ENCODE results near the gene C1orf21.
A peak's percentile ranks its signal among the peaks of the same experiment; 100 is the strongest.

Gene C1orf21

DNA sequence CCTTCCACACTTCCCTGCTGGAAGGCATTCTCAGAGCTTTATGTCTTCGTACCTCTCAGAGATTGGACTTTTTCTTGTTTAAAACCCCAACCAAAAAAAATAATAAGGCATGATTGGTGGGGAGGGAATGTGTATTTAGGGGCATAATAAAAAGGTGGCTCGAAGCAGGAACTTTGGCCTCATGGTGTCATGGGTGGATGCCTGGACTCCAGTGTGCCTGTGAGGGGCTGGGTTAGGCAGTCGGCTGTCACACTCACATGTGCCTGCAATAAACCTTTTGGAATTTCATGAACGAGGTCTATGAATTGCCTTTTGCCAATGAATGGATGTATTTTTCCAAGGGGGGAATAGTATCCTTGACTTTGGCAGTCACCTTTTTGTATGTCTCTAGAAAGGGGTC lies 236.6 kb downstream of the C1orf21 start:
- no peak for TF ChIP-seq CTCF (IDR thresholded peaks at IDR 0.05; ENCODE audit: insufficient read depth, low read depth, low read length, missing control alignments)
- no peak for DNase-seq (ENCODE audit: low read depth)
- H3K4me3 ChIP-seq (ENCODE audit: low read length): no peak overlapping the region

DNA sequence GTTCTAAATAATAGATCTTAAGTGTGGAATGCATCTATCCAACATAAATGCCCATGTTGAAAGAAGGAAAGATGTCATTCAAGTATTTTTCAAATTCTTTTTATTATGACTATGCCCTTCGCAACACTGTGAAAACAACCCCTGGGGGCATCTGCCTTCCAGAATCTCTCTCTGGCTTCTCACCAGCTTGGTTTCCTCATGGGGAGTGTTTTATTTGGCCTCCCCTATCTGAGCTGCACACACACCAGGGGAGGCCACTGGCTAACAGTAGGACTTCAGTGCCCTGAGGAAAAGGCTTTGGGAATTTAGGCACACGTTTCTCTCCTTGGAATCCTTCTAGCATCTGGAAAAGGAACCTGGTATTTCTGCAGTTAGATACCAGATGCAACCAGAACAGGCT lies 237.2 kb downstream of the C1orf21 start:
- TF ChIP-seq CTCF (IDR thresholded peaks at IDR 0.05; ENCODE audit: insufficient read depth, low read depth, low read length, missing control alignments): no peak
- DNase-seq (ENCODE audit: low read depth): peak; percentile 77
- H3K4me3 ChIP-seq (ENCODE audit: low read length): no peak overlapping the region

- DNase-seq (ENCODE audit: low read depth): peak; percentile 73
- no peak for TF ChIP-seq CTCF (IDR thresholded peaks at IDR 0.05; ENCODE audit: insufficient read depth, low read depth, low read length, missing control alignments)
- H3K4me3 ChIP-seq (ENCODE audit: low read length): no peak overlapping the region
Measured at GRCh38 chr1:184624626-184625025, 237.8 kb downstream of the C1orf21 start.

- no peak overlapping the region for H3K4me3 ChIP-seq (ENCODE audit: low read length)
- no peak for TF ChIP-seq CTCF (IDR thresholded peaks at IDR 0.05; ENCODE audit: insufficient read depth, low read depth, low read length, missing control alignments)
Measured at GRCh38 chr1:184625271-184625670, 238.4 kb downstream of the C1orf21 start.

GRCh38 chr1:184626076-184627006 lies 239.5 kb downstream of the C1orf21 start:
- no peak for TF ChIP-seq CTCF (IDR thresholded peaks at IDR 0.05; ENCODE audit: insufficient read depth, low read depth, low read length, missing control alignments)
- no peak for DNase-seq (ENCODE audit: low read depth)
- no peak overlapping the region for H3K4me3 ChIP-seq (ENCODE audit: low read length)

More at GRCh38 chr1:184625271-184625670, 238.4 kb downstream of the C1orf21 start:
- no peak for DNase-seq (ENCODE audit: low read depth)

DNA sequence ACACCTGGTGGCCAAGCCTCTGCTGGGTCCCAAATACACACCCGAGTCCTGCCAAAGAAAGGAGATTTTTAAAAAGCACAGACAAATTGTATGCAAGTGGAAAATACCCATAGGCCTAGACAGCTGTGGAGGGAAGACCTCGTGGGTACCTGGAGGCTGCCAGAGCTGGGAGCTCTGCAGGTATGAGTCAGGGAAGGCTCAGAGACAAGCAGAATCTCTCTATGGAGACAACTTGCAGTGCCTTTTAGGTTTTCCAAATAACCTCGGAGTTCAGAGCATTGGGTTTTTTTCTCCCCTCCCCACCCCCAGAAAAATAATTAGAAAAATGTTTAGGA lies 240.1 kb downstream of the C1orf21 start:
- peak; percentile 19 for DNase-seq (ENCODE audit: low read depth)
- no peak overlapping the region for H3K4me3 ChIP-seq (ENCODE audit: low read length)
- no peak for TF ChIP-seq CTCF (IDR thresholded peaks at IDR 0.05; ENCODE audit: insufficient read depth, low read depth, low read length, missing control alignments)

DNA sequence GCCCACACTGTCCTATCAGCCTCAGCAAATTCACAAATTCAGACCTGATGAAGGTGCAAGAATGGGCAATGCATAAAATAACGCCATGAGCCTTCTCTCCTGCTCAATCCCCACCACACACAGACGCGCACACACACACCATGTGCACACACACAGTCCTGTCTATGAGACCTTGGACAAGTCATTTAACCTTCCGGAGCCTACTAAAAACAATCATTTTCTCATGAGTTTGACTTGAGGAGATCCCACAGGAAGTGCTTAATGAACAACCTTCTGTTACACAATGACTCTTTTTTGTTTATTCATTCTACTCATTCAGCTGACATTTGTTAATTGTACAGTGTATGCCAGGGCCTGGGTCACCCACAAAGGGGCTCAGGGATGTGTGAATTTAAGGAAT lies 242.4 kb downstream of the C1orf21 start:
- no peak for TF ChIP-seq CTCF (IDR thresholded peaks at IDR 0.05; ENCODE audit: insufficient read depth, low read depth, low read length, missing control alignments)
- H3K4me3 ChIP-seq (ENCODE audit: low read length): no peak overlapping the region
- DNase-seq (ENCODE audit: low read depth): no peak
